ENCODE results near the gene COL4A1.

Gene COL4A1

GRCh38 chr13:110349239-110349638 is 42.3 kb upstream of the COL4A1 start:
- H3K9me2 ChIP-seq (replicated peaks; ENCODE audit: low read depth, low read length), result no peaks in the 10 kb centered on the region
- H3K79me2 ChIP-seq (ENCODE audit: insufficient read depth, low read length), result no peaks in the 10 kb centered on the region
- no peaks in the 10 kb centered on the region for H4K20me1 ChIP-seq (ENCODE audit: insufficient read depth, low read length, poor library complexity, severe bottlenecking)
- H3K4me2 ChIP-seq (ENCODE audit: low read depth, low read length, poor library complexity, severe bottlenecking), result no peak overlapping the region
- no peak overlapping the region for H3K9ac ChIP-seq (ENCODE audit: low read depth, low read length, poor library complexity, severe bottlenecking)
- no peaks in the 10 kb centered on the region for H3K9me3 ChIP-seq (ENCODE audit: insufficient read depth, low read depth, low read length)
- no peaks in the 10 kb centered on the region for H3K27me3 ChIP-seq (ENCODE audit: insufficient read depth, low read length, poor library complexity, severe bottlenecking)
- no peak for TF ChIP-seq EZH2phosphoT487 (IDR thresholded peaks at IDR 0.05; ENCODE audit: borderline replicate concordance)
- TF ChIP-seq, protein P1, sequence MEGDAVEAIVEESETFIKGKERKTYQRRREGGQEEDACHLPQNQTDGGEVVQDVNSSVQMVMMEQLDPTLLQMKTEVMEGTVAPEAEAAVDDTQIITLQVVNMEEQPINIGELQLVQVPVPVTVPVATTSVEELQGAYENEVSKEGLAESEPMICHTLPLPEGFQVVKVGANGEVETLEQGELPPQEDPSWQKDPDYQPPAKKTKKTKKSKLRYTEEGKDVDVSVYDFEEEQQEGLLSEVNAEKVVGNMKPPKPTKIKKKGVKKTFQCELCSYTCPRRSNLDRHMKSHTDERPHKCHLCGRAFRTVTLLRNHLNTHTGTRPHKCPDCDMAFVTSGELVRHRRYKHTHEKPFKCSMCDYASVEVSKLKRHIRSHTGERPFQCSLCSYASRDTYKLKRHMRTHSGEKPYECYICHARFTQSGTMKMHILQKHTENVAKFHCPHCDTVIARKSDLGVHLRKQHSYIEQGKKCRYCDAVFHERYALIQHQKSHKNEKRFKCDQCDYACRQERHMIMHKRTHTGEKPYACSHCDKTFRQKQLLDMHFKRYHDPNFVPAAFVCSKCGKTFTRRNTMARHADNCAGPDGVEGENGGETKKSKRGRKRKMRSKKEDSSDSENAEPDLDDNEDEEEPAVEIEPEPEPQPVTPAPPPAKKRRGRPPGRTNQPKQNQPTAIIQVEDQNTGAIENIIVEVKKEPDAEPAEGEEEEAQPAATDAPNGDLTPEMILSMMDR (conservative IDR thresholded peaks at IDR 0.05; ENCODE audit: low read length), result no peak
- H3K4me1 ChIP-seq (ENCODE audit: insufficient read depth, low read length, poor library complexity, severe bottlenecking), result no peaks in the 10 kb centered on the region
- H2AFZ ChIP-seq (ENCODE audit: low read length), result no peak overlapping the region
- no peaks in the 10 kb centered on the region for H3K36me3 ChIP-seq (ENCODE audit: insufficient read depth, low read length)
- H3F3A ChIP-seq (ENCODE audit: low read depth), result no peaks in the 10 kb centered on the region
- no peak overlapping the region for H3K4me3 ChIP-seq (ENCODE audit: low read length, poor library complexity, severe bottlenecking)

DNA sequence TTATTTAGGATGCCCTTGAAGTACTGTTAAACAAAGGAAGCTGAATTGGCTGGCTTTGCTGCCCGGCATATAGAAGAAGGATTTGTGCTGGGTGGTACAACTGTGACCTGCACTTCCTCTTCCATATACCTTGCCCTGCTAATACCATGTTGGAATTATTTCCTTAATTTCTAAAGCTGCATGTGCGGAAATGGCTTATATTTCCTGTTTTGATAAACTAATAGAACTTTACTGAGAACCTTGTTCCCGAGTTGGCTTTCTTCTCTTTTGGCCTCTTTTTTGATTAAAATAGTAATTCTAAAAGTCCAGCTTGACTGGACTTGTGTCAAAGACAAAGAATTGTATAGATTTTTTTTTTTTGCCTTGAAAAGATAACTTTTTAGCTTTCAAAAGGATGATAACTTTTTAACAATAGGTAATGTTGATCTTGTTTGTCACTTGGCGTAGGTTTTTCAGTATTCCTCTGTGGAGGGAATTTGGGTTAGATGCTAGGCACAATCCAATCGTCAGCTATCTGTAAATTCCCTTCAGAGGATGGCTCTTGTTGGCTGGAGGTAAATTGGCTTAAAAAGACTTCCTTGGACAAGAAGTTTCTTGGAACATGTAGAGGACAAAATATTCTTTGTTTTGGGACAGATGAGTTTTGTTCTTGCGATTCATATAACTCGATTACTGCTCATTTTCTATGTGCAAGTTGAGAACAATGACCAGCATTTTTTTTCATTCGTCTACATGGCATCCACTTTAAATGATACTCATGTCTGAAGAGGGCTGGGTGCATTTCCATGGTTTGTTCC is 41.5 kb upstream of the COL4A1 start:
- H3K36me3 ChIP-seq (ENCODE audit: insufficient read depth, low read length), result no peaks in the 10 kb centered on the region
- no peak overlapping the region for H3K9ac ChIP-seq (ENCODE audit: low read depth, low read length, poor library complexity, severe bottlenecking)
- no peak overlapping the region for H2AFZ ChIP-seq (ENCODE audit: low read length)
- H4K20me1 ChIP-seq (ENCODE audit: insufficient read depth, low read length, poor library complexity, severe bottlenecking), result no peaks in the 10 kb centered on the region
- H3K9me3 ChIP-seq (ENCODE audit: insufficient read depth, low read depth, low read length), result no peaks in the 10 kb centered on the region
- no peaks in the 10 kb centered on the region for H3K27me3 ChIP-seq (ENCODE audit: insufficient read depth, low read length, poor library complexity, severe bottlenecking)
- H3K79me2 ChIP-seq (ENCODE audit: insufficient read depth, low read length), result no peaks in the 10 kb centered on the region
- TF ChIP-seq, protein P1 (conservative IDR thresholded peaks at IDR 0.05; ENCODE audit: low read length), result no peak
- TF ChIP-seq EZH2phosphoT487 (IDR thresholded peaks at IDR 0.05; ENCODE audit: borderline replicate concordance), result no peak
- H3K4me3 ChIP-seq (ENCODE audit: low read length, poor library complexity, severe bottlenecking), result no peak overlapping the region
- no peak overlapping the region for H3K4me2 ChIP-seq (ENCODE audit: low read depth, low read length, poor library complexity, severe bottlenecking)
- H3K9me2 ChIP-seq (replicated peaks; ENCODE audit: low read depth, low read length), result no peaks in the 10 kb centered on the region
- no peaks in the 10 kb centered on the region for H3F3A ChIP-seq (ENCODE audit: low read depth)
- no peaks in the 10 kb centered on the region for H3K4me1 ChIP-seq (ENCODE audit: insufficient read depth, low read length, poor library complexity, severe bottlenecking)

- TF ChIP-seq EZH2phosphoT487 (IDR thresholded peaks at IDR 0.05; ENCODE audit: borderline replicate concordance), result no peak
- TF ChIP-seq, protein P1 (conservative IDR thresholded peaks at IDR 0.05; ENCODE audit: low read length), result no peak
- H3K4me1 ChIP-seq (ENCODE audit: insufficient read depth, low read length, poor library complexity, severe bottlenecking), result no peaks in the 10 kb centered on the region
- no peak overlapping the region for H3K9ac ChIP-seq (ENCODE audit: low read depth, low read length, poor library complexity, severe bottlenecking)
- H3K4me2 ChIP-seq (ENCODE audit: low read depth, low read length, poor library complexity, severe bottlenecking), result no peak overlapping the region
- H3K27me3 ChIP-seq (ENCODE audit: insufficient read depth, low read length, poor library complexity, severe bottlenecking), result no peaks in the 10 kb centered on the region
- no peak overlapping the region for H3K4me3 ChIP-seq (ENCODE audit: low read length, poor library complexity, severe bottlenecking)
- H3K79me2 ChIP-seq (ENCODE audit: insufficient read depth, low read length), result no peaks in the 10 kb centered on the region
- H3F3A ChIP-seq (ENCODE audit: low read depth), result no peaks in the 10 kb centered on the region
- no peaks in the 10 kb centered on the region for H4K20me1 ChIP-seq (ENCODE audit: insufficient read depth, low read length, poor library complexity, severe bottlenecking)
- H2AFZ ChIP-seq (ENCODE audit: low read length), result no peak overlapping the region
- no peaks in the 10 kb centered on the region for H3K36me3 ChIP-seq (ENCODE audit: insufficient read depth, low read length)
- no peaks in the 10 kb centered on the region for H3K9me3 ChIP-seq (ENCODE audit: insufficient read depth, low read depth, low read length)
- H3K9me2 ChIP-seq (replicated peaks; ENCODE audit: low read depth, low read length), result no peaks in the 10 kb centered on the region
These were observed 40.8 kb upstream of the COL4A1 start for GRCh38 chr13:110347535-110348308.

Measured in Loucy (cell line).